HL-60/S4 treated with phorbol 12-myristate 13-acetate at 8.2 ng/mL for 4 days and 3 days (cell line): Measurements from ENCODE around the gene ZSWIM3.

Experiments used
- in situ Hi-C: fragments of 300-500 bp; cut with MboI; formaldehyde crosslinking; loops from 2 replicates; pipeline ENCODE4 v1.15.0; 2022; ENCODE audit warnings: low sequenced_read_pairs

The ZSWIM3 gene

GRCh38 chr20:45927071-45927878, 69.9 kb downstream of the ZSWIM3 start:
- in situ Hi-C loops = no loop called here
